Spleen (tissue), 11 donors: ENCODE data around the gene HS6ST2. TPM values are rescaled to one million over a fixed set of nuclear protein-coding genes. Genes with fewer than 3 reads are reported as not detected.

Source experiments
- DNase-seq: peaks from one replicate; pipeline ENCODE4 v3.0.0-alpha.2; 2020
- H3K27ac ChIP-seq, 8 donors: fragments of 200-600 bp; sonication (generic) in 7 of 8; 1 replicate in 4 of 8; 2 replicates in 4 of 8; pipeline versions ENCODE4 v1.5.0 to v1.8.0; 2016 to 2021; ENCODE audit warnings: inconsistent platforms in 4 of 8, mild to moderate bottlenecking in 4 of 8, moderate library complexity in 1 of 8
- H3K27me3 ChIP-seq, 7 donors: fragments of 200-600 bp; sonication (generic) in 6 of 7; replicated peaks in 1 of 7; 1 replicate in 4 of 7; 2 replicates in 3 of 7; pipeline versions ENCODE4 v1.5.0 to v1.8.0; 2016 to 2021; ENCODE audit warnings: inconsistent platforms in 3 of 7, mild to moderate bottlenecking in 1 of 7
- H3K36me3 ChIP-seq, 6 donors: fragments of 200-600 bp; sonication (generic) in 5 of 6; 1 replicate in 4 of 6; 2 replicates in 2 of 6; pipeline versions ENCODE4 v1.5.0 to v1.8.0; 2016 to 2021; ENCODE audit warnings: inconsistent platforms in 2 of 6
- H3K4me1 ChIP-seq, 6 donors: fragments of 200-600 bp; sonication (generic) in 5 of 6; 1 replicate in 3 of 6; 2 replicates in 3 of 6; pipeline versions ENCODE4 v1.5.0 to v1.8.0; 2016 to 2021; ENCODE audit warnings: inconsistent platforms in 3 of 6
- H3K4me3 ChIP-seq, 8 donors: fragments of 200-600 bp; sonication (generic) in 7 of 8; 1 replicate in 4 of 8; 2 replicates in 4 of 8; pipeline versions ENCODE4 v1.5.0 to v1.8.0; 2016 to 2021; ENCODE audit warnings: inconsistent platforms in 4 of 8, mild to moderate bottlenecking in 4 of 8, moderate library complexity in 2 of 8
- H3K9me3 ChIP-seq, 8 donors: fragments of 200-600 bp; sonication (generic) in 7 of 8; 1 replicate in 4 of 8; 2 replicates in 4 of 8; pipeline versions ENCODE4 v1.5.0 to v1.8.0; 2016 to 2021; ENCODE audit warnings: inconsistent platforms in 4 of 8
- POLR2A ChIP-seq, 3 donors: fragments of 450-650 bp; IDR thresholded peaks; one replicate each; pipeline ENCODE4 v1.5.1; 2017; ENCODE audit warnings: antibody characterized with exemption in 3 of 3, mild to moderate bottlenecking in 1 of 3
- POLR2AphosphoS5 ChIP-seq, 3 donors: sonication (generic); formaldehyde crosslinking; IDR thresholded peaks; one replicate each; pipeline ENCODE4 v1.5.1; 2017; ENCODE audit warnings: antibody characterized with exemption in 3 of 3
- WGBS, 5 donors: extraction: QIAGEN DNeasy Blood & Tissue Kit in 3 of 5; methylation state at CpG; one replicate each; pipeline versions ENCODE4 v1.1.5 to v1.1.7; 2013 to 2018; 5-methylcytosine and 5-hydroxymethylcytosine counted together
- intact Hi-C: fragments of 100-400 bp; cut with DNase I; formaldehyde crosslinking; loops from one replicate; pipeline ENCODE4 v1.15.0; 2023; ENCODE audit warnings: low total_unique reads
- polyA plus RNA-seq, 3 donors: library from polyadenylated mRNA; stranded (reverse); fragments of 200-250 nt; gene quantifications; one replicate each; pipeline ENCODE4 v1.2.1, GENCODE V29; 2013
- total RNA-seq, 7 donors: library from RNA; depleted of rRNA in 3 of 7; stranded (reverse); fragments of >200 nt in 3 of 7; fragmentation: NEBNext Ultra II Directional in 4 of 7; extraction: Animal tissue kit (Norgen Biotek cat#: 25700) in 4 of 7; gene quantifications; one replicate each; pipeline versions ENCODE4 v1.1.0 to v1.2.1, GENCODE V29; 2016 to 2021
- TF ChIP-seq, protein P1 (sequence below), 11 experiments: fragments of 200-600 bp in 7 of 11; fragments of 450-650 bp in 4 of 11; sonication (generic) in 4 of 11; IDR thresholded peaks in 8 of 11; conservative IDR thresholded peaks in 3 of 11; 1 replicate in 7 of 11; 2 replicates in 4 of 11; pipeline versions ENCODE4 v1.4.0 to v1.8.0; 2016 to 2021; ENCODE audit warnings: antibody characterized with exemption in 11 of 11, inconsistent platforms in 4 of 11, mild to moderate bottlenecking in 1 of 11
- donor health status: healthy with polysubstance abuse.
- donor health status: DM: no; HTN: no; CAD: no; lungs with moderate emphysema.
- donor health status: DM: no; HTN: no; CAD: no.
- donor health status: Bipolar disorder and iron deficiency.
- donor health status: healthy.
- donor health status: DM: no; HTN: no; CAD: no.
- donor health status: DM: yes; HTN: yes; CAD: no.

Gene HS6ST2
- total and polyA plus RNA-seq, 10 donors: 0.02 to 0.20 (median 0.09) TPM; not detected in 7

- Histone ChIP-seq H3K9me3 (peaks cover 0 to 12% (median 2%) of the 10 kb centered on the region in 8 donors), H3K4me3 (no peak overlapping the region), H3K4me1 (no peaks in the 10 kb centered on the region), H3K27ac (no peak overlapping the region), H3K27me3 (peaks cover 0 to 37% (median 0%) of the 10 kb centered on the region in 7 donors), H3K36me3 (no peaks in the 10 kb centered on the region)
- intact Hi-C loops: no loop called here
- WGBS, 5 donors: 31 to 55% (median 43%) methylated on average over 3 of the region's 3 CpGs
- TF ChIP-seq POLR2A (IDR thresholded peaks at IDR 0.05) (no peak), POLR2AphosphoS5 (IDR thresholded peaks at IDR 0.05) (no peak)
- TF ChIP-seq, protein P1, sequence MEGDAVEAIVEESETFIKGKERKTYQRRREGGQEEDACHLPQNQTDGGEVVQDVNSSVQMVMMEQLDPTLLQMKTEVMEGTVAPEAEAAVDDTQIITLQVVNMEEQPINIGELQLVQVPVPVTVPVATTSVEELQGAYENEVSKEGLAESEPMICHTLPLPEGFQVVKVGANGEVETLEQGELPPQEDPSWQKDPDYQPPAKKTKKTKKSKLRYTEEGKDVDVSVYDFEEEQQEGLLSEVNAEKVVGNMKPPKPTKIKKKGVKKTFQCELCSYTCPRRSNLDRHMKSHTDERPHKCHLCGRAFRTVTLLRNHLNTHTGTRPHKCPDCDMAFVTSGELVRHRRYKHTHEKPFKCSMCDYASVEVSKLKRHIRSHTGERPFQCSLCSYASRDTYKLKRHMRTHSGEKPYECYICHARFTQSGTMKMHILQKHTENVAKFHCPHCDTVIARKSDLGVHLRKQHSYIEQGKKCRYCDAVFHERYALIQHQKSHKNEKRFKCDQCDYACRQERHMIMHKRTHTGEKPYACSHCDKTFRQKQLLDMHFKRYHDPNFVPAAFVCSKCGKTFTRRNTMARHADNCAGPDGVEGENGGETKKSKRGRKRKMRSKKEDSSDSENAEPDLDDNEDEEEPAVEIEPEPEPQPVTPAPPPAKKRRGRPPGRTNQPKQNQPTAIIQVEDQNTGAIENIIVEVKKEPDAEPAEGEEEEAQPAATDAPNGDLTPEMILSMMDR (IDR thresholded peaks at IDR 0.05 in 8 of 11, conservative IDR thresholded peaks at IDR 0.05 in 3 of 11): no peak
- no peak for DNase-seq
Measured at GRCh38 chrX:132716006-132716405, 242.4 kb downstream of the HS6ST2 start.

DNA sequence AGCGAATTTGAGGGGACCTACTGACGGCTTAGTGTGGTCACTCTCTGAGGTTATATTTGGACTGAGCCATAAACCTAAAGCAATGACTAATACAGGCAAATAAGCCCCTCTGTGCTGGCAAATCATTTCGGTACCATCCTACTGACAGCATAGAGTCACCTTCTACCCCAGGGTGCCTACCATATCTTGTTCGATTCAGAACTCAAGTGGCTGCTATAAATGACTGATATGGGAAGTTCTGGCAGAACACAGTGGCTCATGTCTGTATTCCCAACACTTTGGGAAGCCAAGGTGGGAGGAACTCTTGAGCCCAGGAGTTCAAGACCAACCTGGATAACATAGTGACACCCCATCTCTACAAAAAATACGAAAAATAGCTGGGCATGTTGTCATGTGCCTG, 243.5 kb downstream of the HS6ST2 start:
- Histone ChIP-seq H3K9me3 (peaks cover 0 to 3% (median 0%) of the 10 kb centered on the region in 8 donors), H3K4me3 (no peak overlapping the region), H3K27me3 (peaks cover 0 to 37% (median 0%) of the 10 kb centered on the region in 7 donors), H3K4me1 (no peaks in the 10 kb centered on the region), H3K27ac (no peak overlapping the region), H3K36me3 (no peaks in the 10 kb centered on the region)
- intact Hi-C loops: no loop called here
- DNase-seq: no peak
- no peak for TF ChIP-seq POLR2A (IDR thresholded peaks at IDR 0.05)
- TF ChIP-seq, protein P1 (IDR thresholded peaks at IDR 0.05 in 8 of 11, conservative IDR thresholded peaks at IDR 0.05 in 3 of 11): no peak
- TF ChIP-seq POLR2AphosphoS5 (IDR thresholded peaks at IDR 0.05): no peak
- 56 to 91% (median 76%) methylated on average over 5 of the region's 5 CpGs; no CpG with 5 or more reads in 1 of the 5 donors for WGBS, 5 donors

- peaks cover 0 to 19% (median 0%) of the 10 kb centered on the region in 7 donors for H3K27me3 ChIP-seq
- no peaks in the 10 kb centered on the region for H3K36me3 ChIP-seq
- H3K27ac ChIP-seq: no peak overlapping the region
- H3K4me3 ChIP-seq: no peak overlapping the region
- H3K4me1 ChIP-seq: no peaks in the 10 kb centered on the region
- intact Hi-C loops: no loop called here
- no peaks in the 10 kb centered on the region for H3K9me3 ChIP-seq
- DNase-seq: no peak
- TF ChIP-seq, protein P1 (IDR thresholded peaks at IDR 0.05 in 8 of 11, conservative IDR thresholded peaks at IDR 0.05 in 3 of 11): no peak
- TF ChIP-seq POLR2A (IDR thresholded peaks at IDR 0.05) (no peak), POLR2AphosphoS5 (IDR thresholded peaks at IDR 0.05) (no peak)
Measured at GRCh38 chrX:132712350-132712749, 246.1 kb downstream of the HS6ST2 start.

- intact Hi-C loops: no loop called here
- H3K4me3 ChIP-seq: no peak overlapping the region
- TF ChIP-seq POLR2A (IDR thresholded peaks at IDR 0.05): no peak
- TF ChIP-seq POLR2AphosphoS5 (IDR thresholded peaks at IDR 0.05): no peak
- TF ChIP-seq, protein P1 (IDR thresholded peaks at IDR 0.05 in 8 of 11, conservative IDR thresholded peaks at IDR 0.05 in 3 of 11): no peak
- DNase-seq: no peak
- H3K27ac ChIP-seq: no peak overlapping the region
- peaks cover 0 to 4% (median 0%) of the 10 kb centered on the region in 7 donors for H3K27me3 ChIP-seq
- H3K4me1 ChIP-seq: no peaks in the 10 kb centered on the region
- 10 to 28% (median 19%) methylated on average over 1 of the region's 1 CpG for WGBS, 5 donors
- H3K9me3 ChIP-seq: no peaks in the 10 kb centered on the region
- H3K36me3 ChIP-seq: no peaks in the 10 kb centered on the region
Measured at GRCh38 chrX:132710656-132711155, 247.7 kb downstream of the HS6ST2 start.
